Osteocyte (in vitro differentiated cells): ENCODE data around the gene SH3RF1. TPM values are rescaled to one million over a fixed set of nuclear protein-coding genes. Genes with fewer than 3 reads are reported as not detected.

Experiments
- DNase-seq: peaks from one replicate; pipeline ENCODE4 v3.0.0; 2021; ENCODE audit warnings: mixed read lengths; ENCODE audit not compliant: unreplicated experiment; ENCODE audit errors: extremely low spot score
- H3K27ac Mint-ChIP-seq: one replicate; pipeline ENCODE4 v1.8.0; 2021; ENCODE audit warnings: mild to moderate bottlenecking, mixed read lengths; ENCODE audit not compliant: unreplicated experiment
- H3K27me3 Mint-ChIP-seq: one replicate; pipeline ENCODE4 v1.8.0; 2021; ENCODE audit warnings: mixed read lengths; ENCODE audit not compliant: unreplicated experiment
- H3K36me3 Mint-ChIP-seq: one replicate; pipeline ENCODE4 v1.8.0; 2021; ENCODE audit warnings: mixed read lengths; ENCODE audit not compliant: unreplicated experiment
- H3K4me1 Mint-ChIP-seq: one replicate; pipeline ENCODE4 v1.8.0; 2021; ENCODE audit warnings: mixed read lengths; ENCODE audit not compliant: unreplicated experiment
- H3K4me3 Mint-ChIP-seq: one replicate; pipeline ENCODE4 v1.8.0; 2021; ENCODE audit warnings: mild to moderate bottlenecking, moderate library complexity, mixed read lengths; ENCODE audit not compliant: unreplicated experiment
- H3K9me3 Mint-ChIP-seq: one replicate; pipeline ENCODE4 v1.8.0; 2021; ENCODE audit warnings: mixed read lengths; ENCODE audit not compliant: unreplicated experiment
- CTCF ChIP-seq: fragments of 200-600 bp; sonication (generic); IDR thresholded peaks from 2 replicates; pipeline ENCODE4 v1.5.0; 2021; ENCODE audit warnings: antibody characterized with exemption, mild to moderate bottlenecking, moderate library complexity
- total RNA-seq: library from RNA; stranded (reverse); gene quantifications from 2 replicates; pipeline ENCODE4 v1.2.1, GENCODE V29; 2021

SH3RF1 gene
- total RNA-seq, 1 donor from 2014 or later = 31.8 TPM

DNA sequence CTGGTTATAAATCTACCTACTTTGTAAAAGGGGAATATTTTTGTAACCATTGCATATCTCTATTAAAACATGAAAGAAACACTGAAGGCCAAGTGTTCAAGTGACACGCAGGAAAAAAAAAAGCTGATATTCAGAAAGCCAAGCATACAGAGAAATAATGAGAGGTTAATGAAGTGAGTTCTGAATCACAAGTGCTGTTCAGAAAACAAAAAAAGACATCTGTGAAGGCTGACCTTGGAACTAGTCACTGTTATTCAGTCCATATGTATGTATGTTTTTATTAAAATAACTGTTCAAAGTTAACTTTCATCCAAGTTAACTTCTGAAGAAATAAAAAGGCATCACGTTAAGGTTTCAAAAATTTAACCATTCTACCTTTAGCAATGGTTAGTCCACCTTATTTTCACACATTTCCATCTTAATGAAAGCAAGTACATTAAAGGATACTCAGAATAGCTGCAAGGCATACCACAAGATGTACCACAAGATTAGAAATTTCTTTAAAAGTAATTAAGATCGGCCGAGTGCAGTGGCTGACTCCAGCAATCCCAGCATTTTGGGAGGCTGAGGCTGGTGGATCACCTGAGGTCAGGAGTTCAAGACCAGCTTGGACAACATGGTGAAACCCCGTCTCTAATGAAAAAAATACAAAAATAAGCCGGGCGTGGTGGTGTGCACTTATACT, 31.4 kb downstream of the SH3RF1 start:
- Mint-ChIP-seq H3K4me1 (peaks cover 87% of the 10 kb centered on the region), H3K36me3 (peaks cover 3% of the 10 kb centered on the region), H3K9me3 (no peaks in the 10 kb centered on the region), H3K27ac (peak overlapping the region; percentile 84), H3K27me3 (no peaks in the 10 kb centered on the region), H3K4me3 (peak overlapping the region; percentile 16)
- TF ChIP-seq CTCF = no peak
- DNase-seq = no peak

DNA sequence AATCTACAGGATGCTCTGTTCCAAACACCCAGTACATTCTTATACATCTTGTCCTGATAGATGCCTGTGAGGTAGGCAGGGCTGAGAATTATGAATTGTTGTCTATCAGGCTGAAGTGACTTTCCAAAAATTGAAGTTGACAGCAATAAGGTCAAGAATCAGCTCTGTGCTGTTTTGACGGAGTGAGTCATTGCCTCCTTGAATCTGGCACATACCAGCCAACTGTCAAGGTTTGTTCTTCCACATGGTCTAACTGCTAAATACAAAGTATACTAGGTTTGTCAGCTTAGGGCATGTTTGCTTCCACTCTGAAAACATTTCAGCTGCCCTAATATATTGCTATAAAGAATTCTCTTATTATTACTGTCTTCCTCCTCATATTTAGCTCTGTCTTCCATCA, 32.3 kb downstream of the SH3RF1 start:
- peaks cover 3% of the 10 kb centered on the region for H3K36me3 Mint-ChIP-seq
- DNase-seq = no peak
- peak overlapping the region; percentile 84 for H3K27ac Mint-ChIP-seq
- H3K9me3 Mint-ChIP-seq = no peaks in the 10 kb centered on the region
- no peak overlapping the region for H3K4me3 Mint-ChIP-seq
- no peaks in the 10 kb centered on the region for H3K27me3 Mint-ChIP-seq
- H3K4me1 Mint-ChIP-seq = peaks cover 86% of the 10 kb centered on the region
- TF ChIP-seq CTCF = no peak

DNA sequence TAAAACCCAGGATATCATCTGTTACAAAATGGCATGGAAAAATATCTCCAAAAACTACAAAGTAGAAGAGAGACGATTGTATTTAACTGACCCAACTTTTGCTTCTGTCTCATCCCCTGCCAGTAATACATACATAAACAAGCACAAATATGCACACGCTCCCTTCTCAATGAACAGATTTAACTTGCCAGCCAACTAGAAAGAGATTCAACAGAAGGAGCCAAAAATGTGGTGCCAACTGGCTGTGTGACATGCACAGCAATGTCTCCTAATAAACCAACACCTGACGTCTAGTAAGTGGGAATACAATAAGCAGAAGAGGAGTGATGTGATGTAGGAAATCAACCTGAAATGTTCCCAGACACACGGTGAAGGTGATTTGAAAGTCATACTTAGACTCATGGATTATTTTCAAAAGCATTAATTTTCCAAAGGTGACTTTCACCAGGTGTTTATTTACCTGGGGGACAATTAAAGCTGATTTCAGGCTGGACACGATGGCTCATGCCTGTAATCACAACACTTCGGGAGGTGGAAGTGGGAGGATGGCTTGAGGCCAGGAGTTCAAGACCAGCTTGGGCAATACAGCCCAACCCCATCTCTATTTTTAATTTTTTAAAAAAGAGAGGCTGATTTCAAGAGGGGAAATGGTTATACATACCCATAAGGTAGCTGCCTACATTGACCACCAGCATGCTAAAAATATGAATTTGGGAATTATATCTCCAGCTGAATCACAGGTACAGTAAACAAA, 33.7 kb downstream of the SH3RF1 start:
- H3K36me3 Mint-ChIP-seq = peaks cover 2% of the 10 kb centered on the region
- H3K4me3 Mint-ChIP-seq = peak overlapping the region; percentile 5
- DNase-seq = no peak
- H3K27ac Mint-ChIP-seq = peak overlapping the region; percentile 83
- no peak for TF ChIP-seq CTCF
- H3K27me3 Mint-ChIP-seq = no peaks in the 10 kb centered on the region
- peaks cover 73% of the 10 kb centered on the region for H3K4me1 Mint-ChIP-seq
- no peaks in the 10 kb centered on the region for H3K9me3 Mint-ChIP-seq

DNA sequence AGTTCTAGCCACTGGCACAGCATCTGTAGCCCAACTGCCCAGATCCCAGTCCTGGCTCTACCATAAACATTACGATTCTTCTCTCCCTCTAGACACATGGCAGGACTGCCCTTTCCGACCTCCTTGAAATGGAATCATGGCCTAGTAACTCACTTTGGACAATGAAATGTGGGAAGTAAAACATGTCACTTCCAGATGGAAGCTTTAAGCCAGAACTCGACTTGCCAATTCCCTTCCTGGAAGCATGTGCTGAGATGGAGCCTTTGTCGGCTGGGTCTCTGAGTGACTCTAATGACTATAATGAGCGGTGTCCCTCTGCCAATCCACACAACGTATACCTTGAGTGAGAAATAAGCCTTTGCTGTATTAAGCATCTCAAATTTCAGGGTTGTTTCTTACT, 34.7 kb downstream of the SH3RF1 start:
- DNase-seq = no peak
- no peak for TF ChIP-seq CTCF
- H3K27ac Mint-ChIP-seq = peak overlapping the region; percentile 83
- H3K27me3 Mint-ChIP-seq = no peaks in the 10 kb centered on the region
- H3K9me3 Mint-ChIP-seq = no peaks in the 10 kb centered on the region
- peaks cover 3% of the 10 kb centered on the region for H3K36me3 Mint-ChIP-seq
- peaks cover 68% of the 10 kb centered on the region for H3K4me1 Mint-ChIP-seq
- no peak overlapping the region for H3K4me3 Mint-ChIP-seq

DNA sequence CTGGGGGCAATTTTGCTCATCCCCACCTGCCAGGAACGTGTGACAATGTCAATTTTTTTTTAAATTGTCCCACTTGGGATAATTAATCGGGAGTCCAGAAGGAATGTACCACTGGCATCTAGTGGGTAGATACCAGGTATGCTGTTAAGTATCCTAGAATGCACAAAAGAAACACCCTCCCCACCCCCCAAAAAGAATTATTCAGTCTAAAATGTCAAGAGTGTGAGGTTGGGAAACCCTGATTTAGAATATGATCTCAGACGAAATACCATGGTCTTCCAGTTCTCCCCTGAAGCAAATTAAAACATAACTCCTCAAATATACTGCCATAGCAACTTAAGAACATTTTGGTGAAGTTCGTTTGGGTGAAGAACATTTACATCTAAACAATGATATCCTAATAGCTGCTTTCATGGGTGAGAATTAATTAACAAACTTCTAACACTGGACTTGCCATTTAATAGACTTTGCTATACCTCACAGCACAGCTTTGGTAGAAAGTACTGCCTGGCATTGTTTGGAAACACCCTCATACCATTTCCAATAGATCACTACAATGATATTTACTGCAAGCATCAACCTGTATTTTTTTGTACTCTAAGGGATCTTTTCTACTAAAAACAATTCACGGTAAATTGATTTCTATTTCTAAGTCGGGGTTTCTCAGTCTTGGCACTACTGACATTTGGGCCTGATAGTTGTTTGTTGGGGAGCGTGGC, 36.5 kb downstream of the SH3RF1 start:
- H3K36me3 Mint-ChIP-seq = peaks cover 3% of the 10 kb centered on the region
- TF ChIP-seq CTCF = no peak
- DNase-seq = no peak
- H3K4me1 Mint-ChIP-seq = peaks cover 64% of the 10 kb centered on the region
- peak overlapping the region; percentile 66 for H3K27ac Mint-ChIP-seq
- H3K9me3 Mint-ChIP-seq = no peaks in the 10 kb centered on the region
- no peak overlapping the region for H3K4me3 Mint-ChIP-seq
- no peaks in the 10 kb centered on the region for H3K27me3 Mint-ChIP-seq
